Measurements from ENCODE around the gene EEF1AKMT2. TPM values are rescaled to one million over a fixed set of nuclear protein-coding genes. Genes with fewer than 3 reads are reported as not detected.
"Not testable (repeated sequence)": the region's sequence is repeated elsewhere in the genome, so short reads cannot be mapped to it uniquely, and the experiment has no call there.

The EEF1AKMT2 gene
- total RNA-seq: 10 to 100 TPM; 20.7 to 23.0 (median 22.3) TPM

DNA sequence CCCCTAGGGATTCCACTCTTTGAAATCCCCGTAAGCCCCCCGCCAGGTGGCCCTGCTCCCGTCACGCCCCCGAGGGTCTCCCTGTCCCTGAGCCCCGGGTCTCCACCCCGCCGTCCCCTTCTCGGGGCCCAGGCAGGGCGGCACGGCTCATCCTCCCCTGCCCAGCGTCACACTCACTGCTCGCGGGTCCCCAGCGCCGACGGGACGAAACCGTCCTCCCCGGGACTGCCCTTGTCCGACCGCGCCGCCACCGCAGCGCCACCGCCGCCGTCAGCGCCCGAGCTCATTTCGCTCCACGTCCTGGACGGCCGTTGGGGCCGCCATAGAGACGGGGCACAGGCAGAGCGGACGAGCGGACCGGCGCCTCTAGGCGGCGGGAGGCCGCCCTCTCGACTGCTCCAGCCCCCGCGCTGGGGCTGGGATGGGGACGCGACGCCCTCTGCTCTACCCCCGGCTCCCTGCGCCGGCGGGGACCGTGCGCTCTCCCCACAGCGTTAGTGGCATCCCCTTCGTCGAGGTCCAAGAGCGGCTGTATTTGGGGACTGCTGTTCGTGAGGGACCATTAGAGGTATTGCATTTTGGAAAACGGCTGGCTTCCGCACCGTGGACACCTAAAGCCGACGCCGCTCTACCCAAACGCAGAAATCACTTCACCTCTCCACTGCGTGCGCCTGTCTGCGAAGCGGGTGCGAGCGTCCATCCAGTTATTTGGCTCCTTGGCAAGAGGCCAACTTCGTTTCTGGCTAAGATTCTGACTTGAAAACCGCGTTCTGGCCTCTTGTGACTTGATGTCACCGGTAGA, at the start of gene EEF1AKMT2:
Gene EEF1AKMT2, minus strand, starts transcription at position 341 of the 802 bp plus-strand sequence. Its CDS starts 54 bp downstream, at position 287.
- peak; percentile 99 for ATAC-seq
- no peaks in the 10 kb centered on the region for H3K27me3 Mint-ChIP-seq (ENCODE audit: low read depth)
- peaks cover 14% of the 10 kb centered on the region for H3K4me1 Mint-ChIP-seq (ENCODE audit: low read depth)
- no peaks in the 10 kb centered on the region for H3K9me3 Mint-ChIP-seq
- peak; percentile 74 for DNase-seq
- peaks cover 6% of the 10 kb centered on the region for H3K36me3 Mint-ChIP-seq (ENCODE audit: insufficient read depth)
- peak within 1 kb of the TSS; percentile 98 for H3K4me3 Mint-ChIP-seq

DNA sequence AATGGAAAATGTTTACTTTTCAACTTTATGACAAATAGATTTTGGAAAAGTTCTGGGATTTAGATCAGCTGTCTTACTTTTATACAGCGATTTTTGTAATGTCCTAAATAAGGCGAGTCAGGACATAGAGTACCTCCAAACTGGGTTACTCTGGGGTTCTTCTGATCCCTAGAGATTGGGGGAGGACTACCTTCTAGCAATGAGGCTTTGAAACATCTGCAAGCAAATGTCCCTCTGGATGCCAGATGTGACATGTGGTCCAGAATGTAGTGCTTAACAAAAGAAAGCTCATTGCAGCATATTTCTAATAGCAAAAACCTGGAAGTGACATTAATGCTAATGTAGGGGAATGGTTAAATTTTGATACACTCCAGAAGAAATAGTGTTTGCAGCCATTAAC, 46.0 kb upstream of the EEF1AKMT2 start:
- H3K36me3 Mint-ChIP-seq (ENCODE audit: insufficient read depth): peaks cover 15% of the 10 kb centered on the region
- no peak for DNase-seq
- no peaks in the 10 kb centered on the region for H3K9me3 Mint-ChIP-seq
- no peak overlapping the region for H3K4me3 Mint-ChIP-seq
- no peaks in the 10 kb centered on the region for H3K4me1 Mint-ChIP-seq (ENCODE audit: low read depth)
- H3K27me3 Mint-ChIP-seq (ENCODE audit: low read depth): no peaks in the 10 kb centered on the region
- no peak for ATAC-seq

DNA sequence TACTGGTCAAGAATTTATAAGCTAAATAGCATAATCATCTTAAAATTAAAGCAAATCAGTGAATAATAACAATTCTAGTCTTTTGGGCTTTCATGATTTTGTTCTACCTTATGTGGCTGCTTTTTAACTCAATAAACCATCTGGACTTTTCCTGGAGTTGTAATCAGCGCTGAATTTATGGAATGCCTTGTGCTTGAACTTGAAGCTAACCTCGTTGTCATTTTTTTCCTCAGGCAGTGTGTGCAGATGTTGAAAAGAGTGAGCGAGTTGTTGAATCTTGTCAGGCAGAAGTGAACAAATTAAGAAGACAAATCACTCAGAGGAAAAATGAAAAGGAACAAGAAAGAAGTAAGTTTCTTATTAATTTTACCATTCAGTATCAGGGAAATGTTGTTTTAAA, 39.4 kb upstream of the EEF1AKMT2 start:
- ATAC-seq (no peak), DNase-seq (no peak)
- Mint-ChIP-seq H3K9me3 (no peaks in the 10 kb centered on the region), H3K4me3 (no peak overlapping the region), H3K36me3 (ENCODE audit: insufficient read depth) (peaks cover 29% of the 10 kb centered on the region), H3K4me1 (ENCODE audit: low read depth) (no peaks in the 10 kb centered on the region), H3K27me3 (ENCODE audit: low read depth) (no peaks in the 10 kb centered on the region)

DNA sequence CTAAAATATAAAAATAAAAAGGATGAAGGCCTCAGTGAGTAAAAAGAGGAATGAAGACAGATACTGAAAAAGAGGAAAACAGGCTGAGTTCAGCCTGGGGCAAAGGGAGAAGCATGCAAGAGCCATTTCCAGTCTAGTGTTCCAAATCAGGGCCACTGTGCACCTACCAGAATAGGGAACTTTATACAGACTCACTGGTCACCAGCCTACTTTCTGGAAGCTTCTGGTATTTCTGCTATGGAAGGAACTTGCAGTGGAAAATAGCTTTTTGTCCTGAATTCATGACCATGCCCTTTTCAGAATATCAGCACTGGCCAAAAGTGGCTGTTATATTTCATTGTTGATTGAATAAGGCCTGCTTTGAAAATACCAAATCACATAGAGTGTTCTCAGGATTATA, 38.8 kb upstream of the EEF1AKMT2 start:
- Mint-ChIP-seq H3K36me3 (ENCODE audit: insufficient read depth) (peaks cover 26% of the 10 kb centered on the region), H3K4me3 (no peak overlapping the region), H3K4me1 (ENCODE audit: low read depth) (no peaks in the 10 kb centered on the region), H3K9me3 (no peaks in the 10 kb centered on the region), H3K27me3 (ENCODE audit: low read depth) (no peaks in the 10 kb centered on the region)
- DNase-seq: no peak
- no peak for ATAC-seq

DNA sequence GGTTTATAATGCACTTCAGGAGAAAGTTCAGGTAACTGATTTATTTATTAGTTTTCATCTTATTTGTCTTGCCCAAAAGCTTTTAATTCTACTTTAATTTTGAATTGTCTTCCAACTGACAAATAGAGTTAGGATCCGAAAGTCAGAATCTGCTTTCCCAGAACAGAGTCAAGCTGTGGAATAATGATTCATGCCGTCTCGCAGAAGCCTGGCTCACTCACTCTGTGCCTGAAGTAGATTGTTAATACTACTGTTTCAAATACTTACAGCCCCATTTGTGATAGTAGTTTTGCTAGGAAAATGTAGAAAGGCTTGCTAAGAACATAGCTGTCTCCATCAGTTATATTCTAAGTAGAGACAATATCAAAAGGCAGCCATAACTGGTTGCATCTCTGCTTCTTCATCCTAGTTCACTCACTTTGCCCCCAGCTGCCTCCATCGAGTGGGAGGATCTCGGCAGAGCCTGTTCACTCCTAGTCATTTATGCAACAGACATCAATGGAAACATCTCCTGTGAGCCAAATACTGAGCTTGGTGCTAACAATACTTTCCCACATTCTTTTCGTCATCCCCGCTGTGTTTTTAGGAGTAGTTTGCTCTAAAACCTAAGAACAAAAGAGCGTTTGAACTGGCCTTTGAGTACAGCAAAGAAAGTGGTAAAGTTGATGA, 37.9 kb upstream of the EEF1AKMT2 start:
- Mint-ChIP-seq H3K4me3 (no peak overlapping the region), H3K27me3 (ENCODE audit: low read depth) (no peaks in the 10 kb centered on the region), H3K36me3 (ENCODE audit: insufficient read depth) (peaks cover 26% of the 10 kb centered on the region), H3K4me1 (ENCODE audit: low read depth) (no peaks in the 10 kb centered on the region), H3K9me3 (no peaks in the 10 kb centered on the region)
- DNase-seq (no peak), ATAC-seq (no peak)

DNA sequence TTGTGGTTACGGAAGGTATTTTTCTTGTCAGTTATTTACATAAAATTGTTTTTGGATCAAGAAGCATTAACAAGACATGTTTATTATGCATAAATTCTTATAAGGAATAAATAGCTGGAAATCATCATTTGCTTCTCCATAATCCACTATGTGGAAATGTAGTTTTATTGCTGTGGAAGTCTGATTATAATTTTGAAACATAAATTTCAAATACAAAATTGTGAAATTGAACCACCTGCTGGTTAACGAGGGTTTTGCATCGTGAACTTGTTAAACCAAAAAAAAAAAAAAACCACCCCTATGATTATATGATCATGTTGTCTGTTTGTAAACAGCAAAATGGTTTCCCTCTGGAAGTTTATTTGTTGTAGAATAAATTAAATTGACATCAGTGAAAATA, 35.8 kb upstream of the EEF1AKMT2 start:
- Mint-ChIP-seq H3K4me3 (no peak overlapping the region), H3K9me3 (no peaks in the 10 kb centered on the region), H3K36me3 (ENCODE audit: insufficient read depth) (peaks cover 23% of the 10 kb centered on the region), H3K27me3 (ENCODE audit: low read depth) (no peaks in the 10 kb centered on the region), H3K4me1 (ENCODE audit: low read depth) (no peaks in the 10 kb centered on the region)
- no peak for DNase-seq
- no peak for ATAC-seq

DNA sequence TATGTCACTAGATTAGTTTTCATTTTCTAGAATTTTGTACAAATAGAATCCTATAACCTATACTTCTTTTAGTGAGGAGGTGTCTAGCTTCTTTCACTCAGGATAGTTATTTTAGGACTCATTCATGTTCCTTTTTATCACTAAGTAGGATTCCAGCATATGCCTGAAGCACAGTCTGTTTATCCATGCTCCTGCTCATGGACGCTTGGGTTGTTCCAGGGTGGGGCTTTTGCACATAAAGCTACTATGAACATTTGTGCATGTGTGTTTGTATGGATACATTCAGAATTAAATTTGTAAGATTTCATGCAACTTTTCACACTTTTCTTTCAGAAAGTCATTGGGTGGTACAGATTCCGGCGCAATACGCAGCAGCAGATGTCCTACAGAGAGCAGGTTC, 34.6 kb upstream of the EEF1AKMT2 start:
- DNase-seq: no peak
- H3K36me3 Mint-ChIP-seq (ENCODE audit: insufficient read depth): peaks cover 32% of the 10 kb centered on the region
- ATAC-seq: no peak
- no peak overlapping the region for H3K4me3 Mint-ChIP-seq
- peaks cover 1% of the 10 kb centered on the region for H3K4me1 Mint-ChIP-seq (ENCODE audit: low read depth)
- H3K9me3 Mint-ChIP-seq: no peaks in the 10 kb centered on the region
- H3K27me3 Mint-ChIP-seq (ENCODE audit: low read depth): no peaks in the 10 kb centered on the region

DNA sequence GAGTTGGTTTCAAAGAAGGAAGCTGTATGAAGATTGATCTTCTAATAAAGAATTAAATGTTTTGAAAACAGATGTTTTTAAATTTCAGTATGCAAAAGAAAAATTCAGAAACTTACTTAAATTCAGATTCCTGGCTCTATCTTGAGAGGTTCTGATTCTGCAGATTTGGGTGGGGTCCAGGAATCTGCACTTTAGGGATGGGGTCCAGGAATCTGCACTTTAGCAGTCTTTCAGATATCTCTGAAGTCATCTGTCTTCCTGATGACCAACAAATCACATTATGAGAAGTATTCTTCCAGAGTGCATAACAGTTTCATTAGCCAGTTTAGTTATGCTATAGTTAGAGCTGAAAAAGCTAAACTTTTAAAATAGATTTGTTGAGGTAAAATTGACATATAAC, 34.0 kb upstream of the EEF1AKMT2 start:
- H3K4me1 Mint-ChIP-seq (ENCODE audit: low read depth): peaks cover 1% of the 10 kb centered on the region
- ATAC-seq (no peak), DNase-seq (no peak)
- H3K27me3 Mint-ChIP-seq (ENCODE audit: low read depth): no peaks in the 10 kb centered on the region
- H3K36me3 Mint-ChIP-seq (ENCODE audit: insufficient read depth): peaks cover 28% of the 10 kb centered on the region
- H3K4me3 Mint-ChIP-seq: no peak overlapping the region
- no peaks in the 10 kb centered on the region for H3K9me3 Mint-ChIP-seq

DNA sequence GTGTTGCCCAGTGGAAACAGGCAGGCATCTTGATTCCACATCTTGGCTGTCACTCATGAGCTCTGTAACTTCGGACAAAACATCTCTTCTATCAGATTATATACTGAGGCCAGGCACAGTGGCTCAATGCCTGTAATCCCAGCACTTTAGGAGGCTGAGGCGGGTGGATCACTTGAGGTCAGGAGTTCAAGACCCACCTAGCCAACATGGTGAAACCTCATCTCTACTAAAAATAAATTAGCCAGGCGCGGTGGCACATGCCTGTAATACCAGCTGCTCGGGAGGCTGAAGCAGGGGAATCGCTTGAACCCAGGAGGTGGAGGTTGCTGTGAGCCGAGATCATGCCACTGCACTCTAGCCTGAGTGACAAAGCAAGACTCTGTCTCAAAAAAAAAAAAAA, 33.2 kb upstream of the EEF1AKMT2 start:
- H3K4me1 Mint-ChIP-seq (ENCODE audit: low read depth); ATAC-seq; H3K9me3 Mint-ChIP-seq; H3K4me3 Mint-ChIP-seq; DNase-seq; H3K27me3 Mint-ChIP-seq (ENCODE audit: low read depth): not testable (repeated sequence)
- H3K36me3 Mint-ChIP-seq (ENCODE audit: insufficient read depth): peaks cover 26% of the 10 kb centered on the region

DNA sequence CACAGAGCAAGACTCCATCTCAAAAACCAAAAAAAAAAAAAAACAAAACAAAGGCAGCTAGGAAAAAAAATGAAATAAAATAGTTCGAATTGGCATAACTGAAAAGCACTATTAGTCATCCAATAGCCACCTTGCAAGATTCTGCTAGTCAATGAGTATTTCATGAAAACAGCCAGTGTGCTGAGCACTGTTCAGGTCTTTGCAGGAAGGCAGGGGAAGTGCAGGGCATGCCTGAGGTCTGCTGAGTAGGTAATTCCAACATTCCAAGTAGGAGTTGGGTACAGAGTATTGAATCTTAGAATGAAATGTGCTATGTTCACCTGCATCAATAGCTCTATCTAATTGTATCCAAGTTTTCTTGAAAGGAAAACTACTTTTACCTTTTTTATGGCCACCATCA, 32.8 kb upstream of the EEF1AKMT2 start:
- H3K27me3 Mint-ChIP-seq (ENCODE audit: low read depth): no peaks in the 10 kb centered on the region
- no peak for ATAC-seq
- no peak for DNase-seq
- H3K4me1 Mint-ChIP-seq (ENCODE audit: low read depth): peaks cover 1% of the 10 kb centered on the region
- H3K4me3 Mint-ChIP-seq: no peak overlapping the region
- no peaks in the 10 kb centered on the region for H3K9me3 Mint-ChIP-seq
- peaks cover 24% of the 10 kb centered on the region for H3K36me3 Mint-ChIP-seq (ENCODE audit: insufficient read depth)

DNA sequence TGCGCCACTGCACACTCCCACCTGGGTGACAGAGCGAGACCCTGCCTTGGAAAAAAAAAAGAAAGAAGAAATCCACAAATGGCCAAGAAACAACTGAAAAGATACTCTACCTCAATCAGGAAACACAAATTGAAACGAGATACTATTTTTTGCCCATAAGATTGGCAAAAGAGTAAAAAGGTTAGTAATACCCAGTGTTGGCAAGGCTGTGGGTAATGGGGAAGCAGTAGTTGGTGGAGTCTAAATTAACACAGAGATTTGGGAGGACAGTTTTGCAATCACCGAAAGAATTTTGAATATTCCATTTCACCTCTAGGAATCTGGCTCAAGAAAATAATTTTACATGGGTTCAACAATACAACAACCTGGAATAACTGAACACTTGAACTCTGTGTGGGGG, 29.8 kb upstream of the EEF1AKMT2 start:
- Mint-ChIP-seq H3K9me3 (no peaks in the 10 kb centered on the region), H3K27me3 (ENCODE audit: low read depth) (no peaks in the 10 kb centered on the region), H3K4me1 (ENCODE audit: low read depth) (peaks cover 1% of the 10 kb centered on the region), H3K36me3 (ENCODE audit: insufficient read depth) (peaks cover 32% of the 10 kb centered on the region), H3K4me3 (no peak overlapping the region)
- ATAC-seq (no peak), DNase-seq (no peak)

DNA sequence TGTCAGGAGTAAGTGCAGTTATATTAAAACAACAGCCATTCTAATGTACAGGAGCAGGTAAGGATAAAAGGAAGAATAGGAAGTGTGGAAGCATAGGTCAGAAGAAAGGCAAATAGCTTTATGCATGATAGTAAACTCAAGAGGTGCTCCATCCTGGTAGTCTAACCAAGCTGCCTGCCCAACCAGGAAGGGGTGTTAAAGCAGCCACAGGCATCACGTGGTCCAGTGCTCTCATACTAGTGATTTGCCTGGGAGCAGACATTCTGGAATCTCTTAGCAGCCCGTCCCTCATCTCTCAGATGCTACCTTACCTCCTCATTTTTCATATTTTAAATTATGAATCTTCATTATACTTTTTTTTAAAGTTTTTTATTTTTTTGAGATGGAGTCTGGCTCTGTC, 28.4 kb upstream of the EEF1AKMT2 start:
- H3K4me3 Mint-ChIP-seq: no peak overlapping the region
- no peak for DNase-seq
- H3K9me3 Mint-ChIP-seq: no peaks in the 10 kb centered on the region
- H3K27me3 Mint-ChIP-seq (ENCODE audit: low read depth): no peaks in the 10 kb centered on the region
- peaks cover 1% of the 10 kb centered on the region for H3K4me1 Mint-ChIP-seq (ENCODE audit: low read depth)
- no peak for ATAC-seq
- H3K36me3 Mint-ChIP-seq (ENCODE audit: insufficient read depth): peaks cover 33% of the 10 kb centered on the region

DNA sequence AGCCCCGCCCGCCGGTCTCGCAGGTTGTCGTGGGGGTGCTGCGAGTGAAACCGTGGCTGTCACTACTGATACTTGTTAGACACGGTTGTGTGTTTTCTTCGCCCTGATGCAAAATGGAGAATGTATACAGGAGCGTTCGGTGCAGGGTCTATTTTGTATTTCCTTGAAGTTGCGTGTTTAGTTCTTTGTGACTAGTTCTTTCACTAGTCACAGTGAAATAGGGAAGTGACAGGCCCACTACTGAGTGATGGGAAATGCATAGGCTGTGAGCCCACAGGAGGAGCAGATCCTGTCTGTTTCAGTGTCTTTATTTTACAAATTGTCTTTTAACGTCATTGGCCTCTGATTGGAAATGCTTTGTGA, 10.6 kb upstream of the EEF1AKMT2 start:
- DNase-seq: no peak
- ATAC-seq: peak; percentile 41 to 53
- Mint-ChIP-seq H3K4me1 (ENCODE audit: low read depth) (peaks cover 15% of the 10 kb centered on the region), H3K9me3 (no peaks in the 10 kb centered on the region), H3K4me3 (peak overlapping the region; percentile 89), H3K27me3 (ENCODE audit: low read depth) (peaks cover 3% of the 10 kb centered on the region), H3K36me3 (ENCODE audit: insufficient read depth) (no peaks in the 10 kb centered on the region)

DNA sequence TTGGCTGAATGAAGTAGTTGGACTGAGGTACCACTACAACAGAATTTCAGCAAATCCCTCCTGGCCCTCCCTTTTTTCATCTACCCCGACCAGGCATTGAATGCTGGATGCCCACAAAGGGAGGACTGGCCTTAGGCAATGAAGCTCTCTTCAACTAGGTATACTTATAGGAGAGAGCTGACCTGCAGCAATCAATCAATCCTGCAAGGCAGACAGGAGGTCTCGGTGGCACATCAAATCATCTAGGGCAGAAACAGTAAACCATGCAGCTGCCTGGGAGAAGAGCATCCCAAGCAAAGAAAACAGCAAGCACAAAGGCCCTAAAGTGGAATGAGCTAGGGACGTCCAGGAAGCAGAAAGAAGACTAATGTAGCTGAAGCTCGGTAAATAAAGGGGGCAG, 7.5 kb upstream of the EEF1AKMT2 start:
- Mint-ChIP-seq H3K4me1 (ENCODE audit: low read depth) (peaks cover 15% of the 10 kb centered on the region), H3K36me3 (ENCODE audit: insufficient read depth) (no peaks in the 10 kb centered on the region), H3K4me3 (no peak overlapping the region), H3K9me3 (no peaks in the 10 kb centered on the region), H3K27me3 (ENCODE audit: low read depth) (peaks cover 3% of the 10 kb centered on the region)
- ATAC-seq: no peak
- no peak for DNase-seq

DNA sequence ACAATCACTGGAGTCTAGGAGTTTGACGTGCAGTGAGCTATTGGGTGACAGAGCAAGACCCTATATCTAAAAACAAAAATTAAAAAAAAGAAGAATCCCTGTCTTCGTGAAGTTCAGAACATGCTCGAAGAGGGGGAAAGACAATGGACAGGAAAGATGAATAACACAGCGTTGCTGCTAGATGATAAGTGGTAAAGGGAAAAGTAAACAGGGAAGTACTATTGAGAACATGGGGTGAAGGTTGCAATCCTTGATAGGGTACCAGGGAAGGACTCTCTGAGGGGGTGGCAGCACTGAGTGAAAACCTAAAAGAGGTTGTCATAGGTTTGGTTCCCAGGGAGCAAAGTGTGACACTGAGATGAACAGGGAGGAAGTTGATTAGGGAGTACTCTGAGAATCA, 7.1 kb upstream of the EEF1AKMT2 start:
- DNase-seq (no peak), ATAC-seq (no peak)
- no peaks in the 10 kb centered on the region for H3K36me3 Mint-ChIP-seq (ENCODE audit: insufficient read depth)
- H3K4me3 Mint-ChIP-seq: no peak overlapping the region
- H3K27me3 Mint-ChIP-seq (ENCODE audit: low read depth): peaks cover 3% of the 10 kb centered on the region
- H3K9me3 Mint-ChIP-seq: no peaks in the 10 kb centered on the region
- peaks cover 15% of the 10 kb centered on the region for H3K4me1 Mint-ChIP-seq (ENCODE audit: low read depth)
